ENCODE measurements around the gene MCTP1.

GRCh38 chr5:95162231-95162992 lies 122.5 kb downstream of the MCTP1 start:
- TF ChIP-seq CTCF (conservative IDR thresholded peaks at IDR 0.05; ENCODE audit: low read depth, low read length): no peak
- no peak for TF ChIP-seq EZH2 (IDR thresholded peaks at IDR 0.05; ENCODE audit: low read length, unreplicated experiment)
